Measurements from ENCODE around the gene PIGK.

- TF ChIP-seq CTCF (IDR thresholded peaks at IDR 0.05), result no peak
- TF ChIP-seq EZH2 (IDR thresholded peaks at IDR 0.05; ENCODE audit: borderline replicate concordance, insufficient read depth, low read depth, low read length, poor library complexity, severe bottlenecking), result no peak
Observed at GRCh38 chr1:77228836-77229235, 9.6 kb upstream of the PIGK start.

Measured in B cell (primary cell).